DMS79 treated with DMSO at 0.1 percent for 48 hours (cell line): ENCODE results near the gene GCHFR.
A peak's percentile ranks its signal among the peaks of the same experiment; 100 is the strongest.

ENCODE experiments used
- DNase-seq: peaks from one replicate; lab custom pipeline; 2025; lab: John Stamatoyannopoulos, UW

GCHFR gene

DNA sequence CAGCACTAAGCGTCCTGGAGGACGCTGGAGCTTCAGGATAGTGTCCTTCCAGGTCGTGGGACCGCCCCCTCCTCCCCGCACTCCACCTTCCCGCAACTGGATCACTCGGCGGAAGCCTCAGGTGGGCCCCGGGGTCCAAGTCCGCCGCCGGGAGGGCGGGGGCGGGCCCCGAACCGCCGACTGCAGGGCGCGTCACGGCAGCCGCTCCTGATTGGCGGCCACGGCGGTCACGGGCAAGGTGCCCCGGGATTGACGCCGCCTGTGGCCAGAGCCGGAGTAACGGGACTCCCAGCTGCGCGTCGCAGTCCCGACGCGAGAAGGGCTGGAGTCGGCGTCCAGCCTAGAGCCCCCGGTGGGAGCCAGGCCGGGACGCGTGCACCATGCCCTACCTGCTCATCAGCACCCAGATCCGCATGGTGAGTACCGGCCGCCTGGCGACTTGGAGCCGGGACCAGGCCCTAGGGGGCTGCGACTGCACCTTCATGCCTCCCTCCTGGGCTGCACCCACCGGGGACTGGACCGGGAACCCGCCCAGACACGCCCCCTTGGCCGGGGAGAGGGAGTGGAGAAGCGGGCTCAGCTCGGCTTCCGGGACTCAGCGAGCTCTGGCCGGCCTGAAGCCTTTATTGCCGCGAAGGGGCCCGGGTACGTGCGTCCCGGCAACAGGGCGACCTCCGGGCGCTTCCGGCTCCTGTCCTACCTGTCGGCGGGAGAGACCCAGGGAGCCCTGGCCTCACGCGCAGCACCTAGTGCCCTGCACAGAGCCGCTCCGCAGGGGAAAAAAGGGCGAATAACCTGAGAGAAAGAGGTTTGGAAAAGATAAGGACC, at the start of gene GCHFR:
TSS of gene GCHFR (plus strand) at position 268 of the 828 bp plus-strand sequence. CDS start at position 381, 113 bp downstream.
- peak; percentile 29 for DNase-seq

DNA sequence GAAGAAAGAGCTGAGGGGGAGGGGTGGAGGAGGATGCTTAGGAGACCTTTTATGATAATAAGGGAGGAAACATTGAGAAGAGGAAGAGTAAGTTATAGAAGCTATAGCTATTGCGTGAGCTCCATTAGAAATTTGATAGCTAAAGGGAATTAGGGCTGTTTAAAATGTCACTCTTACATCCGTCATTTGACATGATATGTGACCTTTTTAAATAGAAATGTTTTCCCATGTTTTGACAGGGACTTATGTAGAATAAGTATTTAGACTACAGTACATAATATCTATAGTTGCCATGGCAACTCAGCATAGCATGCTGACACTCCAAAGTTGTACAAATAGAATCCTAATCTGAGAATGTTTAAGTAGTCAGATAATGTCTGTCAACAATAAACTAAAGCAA, 49.7 kb upstream of the GCHFR start:
- no peak for DNase-seq

DNA sequence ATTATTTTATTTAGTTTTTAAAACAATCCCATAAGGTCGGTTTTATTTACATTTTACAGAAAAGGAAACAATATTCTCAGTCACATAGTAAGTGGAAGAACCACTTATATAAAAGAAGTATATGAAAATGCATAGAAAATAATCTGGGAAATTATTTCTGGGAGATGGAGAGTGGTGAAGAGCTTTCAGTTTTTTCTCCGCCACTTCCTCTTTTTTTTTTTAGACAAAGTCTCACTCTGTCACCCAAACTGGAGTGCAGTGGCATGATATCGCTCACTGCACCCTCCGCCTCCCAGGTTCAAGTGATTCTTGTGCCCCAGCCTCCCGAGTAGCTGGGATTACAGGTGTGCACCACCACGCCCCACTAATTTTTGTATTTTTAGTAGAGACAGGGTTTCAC, 47.7 kb upstream of the GCHFR start:
- DNase-seq = no peak

GRCh38 chr15:40721701-40722100, 42.2 kb upstream of the GCHFR start:
- no peak for DNase-seq

- DNase-seq = no peak
Observed at GRCh38 chr15:40722354-40722753, 41.5 kb upstream of the GCHFR start.

- DNase-seq = no peak
Observed at GRCh38 chr15:40722934-40723333, 40.9 kb upstream of the GCHFR start.

GRCh38 chr15:40723919-40724318, 39.9 kb upstream of the GCHFR start:
- DNase-seq = no peak

DNA sequence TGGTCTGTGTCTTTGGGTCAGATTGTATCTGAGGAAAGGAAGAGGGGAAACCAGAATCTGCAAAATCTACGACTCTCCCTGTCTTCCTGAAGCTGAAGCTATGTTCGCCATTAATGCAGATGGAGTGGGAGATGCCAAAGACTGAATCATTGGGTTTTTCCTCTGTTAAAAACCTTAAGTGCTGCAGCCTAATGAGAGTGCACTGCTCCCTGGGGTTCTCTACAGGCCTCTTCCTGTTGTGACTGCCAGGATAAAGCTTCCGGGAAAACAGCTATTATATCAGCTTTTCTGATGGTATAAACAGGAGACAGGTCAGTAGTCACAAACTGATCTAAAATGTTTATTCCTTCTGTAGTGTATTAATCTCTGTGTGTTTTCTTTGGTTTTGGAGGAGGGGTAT, 32.8 kb upstream of the GCHFR start:
- no peak for DNase-seq

DNA sequence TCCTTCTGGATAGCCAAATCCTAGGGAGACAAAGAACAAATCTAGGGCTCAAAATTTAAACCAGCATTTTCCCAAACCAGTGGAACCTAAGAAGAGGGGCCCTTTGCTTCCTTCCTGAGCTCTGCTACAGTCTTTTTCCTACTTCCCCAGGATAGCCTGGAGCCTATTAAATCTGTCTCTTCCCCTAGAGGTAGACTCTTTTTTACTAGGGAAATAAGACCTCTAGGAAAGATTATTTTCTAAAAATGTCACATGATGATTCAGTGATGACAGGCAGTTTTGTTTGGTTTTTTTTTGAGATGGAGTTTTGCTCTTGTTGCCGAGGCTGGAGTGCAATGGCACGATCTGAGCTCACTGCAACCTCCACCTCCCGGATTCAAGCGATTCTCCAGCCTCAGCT, 27.3 kb upstream of the GCHFR start:
- DNase-seq = no peak

GRCh38 chr15:40737048-40737447, 26.8 kb upstream of the GCHFR start:
- no peak for DNase-seq

DNA sequence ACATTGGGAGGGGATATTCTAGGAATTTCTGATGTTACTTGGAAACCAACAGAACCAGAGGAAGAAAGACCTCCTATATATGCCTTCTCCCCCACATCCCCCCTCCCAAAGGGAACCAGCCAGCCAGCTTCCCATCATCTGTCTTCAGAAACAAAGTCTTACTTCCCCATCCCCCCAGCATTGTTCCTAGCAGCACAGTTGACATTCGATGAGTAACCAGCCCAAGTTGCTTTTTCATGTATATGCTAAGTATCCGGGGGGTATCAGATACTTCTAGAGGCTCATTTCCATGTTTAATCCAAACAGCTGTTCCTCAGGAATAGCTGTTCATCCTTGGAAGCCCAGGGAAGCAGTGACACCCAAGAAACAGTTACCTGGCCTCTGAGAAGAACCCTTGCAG, 24.8 kb upstream of the GCHFR start:
- DNase-seq = no peak

- no peak for DNase-seq
Observed at GRCh38 chr15:40739854-40740253, 24.0 kb upstream of the GCHFR start.

DNA sequence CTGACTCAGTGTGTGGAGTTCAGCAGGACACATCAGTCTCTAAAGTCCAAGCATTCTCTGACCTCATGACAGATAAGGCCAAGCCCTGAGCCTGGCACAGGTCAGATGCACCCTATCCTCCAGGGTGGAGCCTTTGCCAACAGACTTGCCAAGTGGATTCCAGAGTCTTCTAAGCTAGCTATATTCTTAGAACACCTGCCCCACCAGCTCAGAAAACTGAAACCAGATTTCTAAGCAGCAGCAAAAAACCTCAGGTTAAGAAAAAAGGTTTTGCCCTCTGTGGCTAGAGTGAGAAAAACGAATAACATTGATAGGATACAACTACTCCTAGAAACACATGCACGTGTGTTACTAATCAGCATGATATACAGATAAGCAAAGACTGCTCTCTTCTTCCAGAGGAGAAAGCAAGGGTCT, 20.4 kb upstream of the GCHFR start:
- no peak for DNase-seq

DNA sequence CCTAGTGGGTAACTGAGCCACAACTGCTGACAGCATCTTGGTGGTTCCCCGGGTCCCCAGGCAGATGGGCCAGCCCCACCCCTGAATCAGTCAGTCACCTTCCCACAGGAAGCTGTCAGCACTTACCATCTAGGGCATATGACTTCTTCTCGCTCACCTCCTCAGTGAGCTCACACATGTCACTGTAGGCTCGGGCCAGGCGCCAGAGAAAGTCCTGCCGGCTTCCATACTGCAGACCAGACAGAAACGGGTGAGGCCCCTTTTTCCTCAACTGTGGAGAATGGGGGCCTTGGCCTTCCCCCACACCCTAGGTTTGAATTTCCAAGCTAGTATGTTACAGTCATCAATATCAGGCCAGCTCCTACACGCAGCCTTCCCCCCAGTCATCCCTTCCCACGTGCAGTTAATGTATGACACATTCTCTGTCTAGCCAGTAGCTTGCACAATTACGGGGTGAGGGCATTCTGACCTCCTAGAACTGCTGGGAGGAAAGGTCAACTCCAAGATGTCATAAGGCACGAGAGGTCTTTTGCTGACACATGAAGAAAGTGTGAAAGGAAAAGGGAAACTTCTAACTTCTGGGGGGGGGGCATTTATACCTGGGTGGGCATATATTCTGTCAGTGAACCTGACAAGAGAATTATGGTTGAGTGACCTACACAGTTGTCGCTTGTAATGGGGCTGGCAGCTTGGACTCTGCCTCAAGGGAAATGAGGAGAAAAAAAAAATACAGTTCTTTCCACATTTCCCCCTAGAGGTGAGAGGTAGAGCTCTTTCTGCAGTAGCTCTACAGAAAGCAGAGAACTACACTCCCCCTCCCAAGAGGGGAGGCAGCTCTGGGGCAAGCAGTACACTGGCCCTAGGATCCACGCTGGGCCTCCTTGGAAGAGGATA, 19.7 kb upstream of the GCHFR start:
- no peak for DNase-seq

- DNase-seq = no peak
Observed at GRCh38 chr15:40744815-40745152, 19.1 kb upstream of the GCHFR start.

DNA sequence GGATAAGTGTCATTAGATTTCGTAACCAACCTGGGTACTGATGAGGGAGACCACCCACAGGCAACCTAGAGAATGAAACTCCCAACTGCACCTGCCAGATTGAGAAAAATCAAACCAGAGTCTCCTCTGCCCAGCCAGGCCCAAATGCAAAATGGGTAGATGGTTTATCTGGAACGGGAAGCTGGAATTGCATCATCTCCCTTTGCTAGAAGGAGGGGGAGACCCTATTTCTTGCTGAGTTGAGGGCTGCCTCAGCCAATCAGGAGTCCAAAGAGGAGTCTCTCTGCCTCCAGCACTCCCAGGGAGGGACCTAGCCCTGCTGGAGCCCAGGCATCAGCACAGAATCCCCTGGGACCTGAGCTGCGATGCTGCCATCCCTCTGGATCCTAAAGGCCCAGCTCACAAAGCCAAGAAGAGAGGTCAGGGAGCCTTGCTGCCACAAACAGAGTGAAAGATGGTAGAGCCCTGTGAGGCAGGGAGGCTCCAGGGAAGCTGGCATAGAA, 16.9 kb upstream of the GCHFR start:
- no peak for DNase-seq

GRCh38 chr15:40747685-40748631, 15.9 kb upstream of the GCHFR start:
- DNase-seq = no peak

GRCh38 chr15:40749151-40749630, 14.7 kb upstream of the GCHFR start:
- DNase-seq = no peak

GRCh38 chr15:40750885-40751284, 13.0 kb upstream of the GCHFR start:
- no peak for DNase-seq

DNA sequence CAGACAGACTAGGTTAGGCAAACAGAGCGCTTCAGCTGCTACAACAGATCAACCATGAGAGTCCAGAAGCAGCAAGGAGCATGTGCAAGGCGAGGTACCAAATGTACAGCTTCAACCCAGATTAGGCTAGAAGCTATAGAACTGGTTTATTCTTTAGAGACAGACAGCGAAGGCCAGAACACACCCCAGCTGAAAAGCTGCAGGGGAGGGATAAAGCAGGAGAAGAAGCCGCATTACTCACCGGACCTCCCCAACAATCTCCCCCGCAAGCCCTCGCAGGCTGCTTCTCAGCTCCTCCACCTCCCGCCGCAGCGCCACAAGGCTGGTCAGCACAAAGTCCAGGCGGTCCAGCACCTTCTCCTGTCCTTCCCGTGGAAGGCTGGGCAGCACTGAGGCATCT, 12.1 kb upstream of the GCHFR start:
- DNase-seq = no peak

GRCh38 chr15:40754574-40754882, 9.3 kb upstream of the GCHFR start:
- no peak for DNase-seq
